ENCODE measurements around the gene ZNF697. TPM values are rescaled to one million over a fixed set of nuclear protein-coding genes. Genes with fewer than 3 reads are reported as not detected.
"Not testable (repeated sequence)": the region's sequence is repeated elsewhere in the genome, so short reads cannot be mapped to it uniquely, and the experiment has no call there.

ZNF697 gene
- polyA plus RNA-seq, 1 donor = 11.6 TPM

GRCh38 chr1:119603241-119603640 lies 44.8 kb downstream of the ZNF697 start:
- DNase-seq (ENCODE audit: low read depth) = not testable (repeated sequence)

- DNase-seq (ENCODE audit: low read depth) = not testable (repeated sequence)
These were observed 45.3 kb downstream of the ZNF697 start for GRCh38 chr1:119602789-119603188.

GRCh38 chr1:119602169-119602568 lies 45.9 kb downstream of the ZNF697 start:
- no peak for DNase-seq (ENCODE audit: low read depth)

GRCh38 chr1:119600976-119601375 lies 47.1 kb downstream of the ZNF697 start:
- no peak for DNase-seq (ENCODE audit: low read depth)

GRCh38 chr1:119600561-119600960 lies 47.5 kb downstream of the ZNF697 start:
- DNase-seq (ENCODE audit: low read depth) = no peak

GRCh38 chr1:119595606-119596005 lies 52.5 kb downstream of the ZNF697 start:
- no peak for DNase-seq (ENCODE audit: low read depth)

- DNase-seq (ENCODE audit: low read depth) = no peak
These were observed 52.9 kb downstream of the ZNF697 start for GRCh38 chr1:119595168-119595567.

GRCh38 chr1:119594376-119594775 lies 53.7 kb downstream of the ZNF697 start:
- no peak for DNase-seq (ENCODE audit: low read depth)

GRCh38 chr1:119593805-119594204 lies 54.3 kb downstream of the ZNF697 start:
- DNase-seq (ENCODE audit: low read depth) = no peak

- no peak for DNase-seq (ENCODE audit: low read depth)
These were observed 57.7 kb downstream of the ZNF697 start for GRCh38 chr1:119590393-119590792.

GRCh38 chr1:119588621-119589020 lies 59.4 kb downstream of the ZNF697 start:
- no peak for DNase-seq (ENCODE audit: low read depth)

- DNase-seq (ENCODE audit: low read depth) = no peak
These were observed 60.7 kb downstream of the ZNF697 start for GRCh38 chr1:119587341-119587740.

GRCh38 chr1:119585801-119586200 lies 62.3 kb downstream of the ZNF697 start:
- not testable (repeated sequence) for DNase-seq (ENCODE audit: low read depth)

GRCh38 chr1:119582801-119583200 lies 65.3 kb downstream of the ZNF697 start:
- DNase-seq (ENCODE audit: low read depth) = no peak

- DNase-seq (ENCODE audit: low read depth) = not testable (repeated sequence)
These were observed 67.0 kb downstream of the ZNF697 start for GRCh38 chr1:119581076-119581475.

GRCh38 chr1:119573886-119574285 lies 74.2 kb downstream of the ZNF697 start:
- DNase-seq (ENCODE audit: low read depth) = no peak

- DNase-seq (ENCODE audit: low read depth) = not testable (repeated sequence)
These were observed 78.0 kb downstream of the ZNF697 start for GRCh38 chr1:119569930-119570622.

Other genes with a start within 250 kb of the ZNF697 start
- gene HSD3B2, start 233.1 kb downstream of the ZNF697 start, polyA plus RNA-seq (ENCODE audit: insufficient read length) = not detected
- gene HSD3B1, start 141.1 kb downstream of the ZNF697 start, polyA plus RNA-seq (ENCODE audit: insufficient read length) = 0.09 TPM
- 52.2 TPM for gene PHGDH, start 63.7 kb upstream of the ZNF697 start, polyA plus RNA-seq (ENCODE audit: insufficient read length)
- not detected for gene HMGCS2, start 120.6 kb upstream of the ZNF697 start, polyA plus RNA-seq (ENCODE audit: insufficient read length)
- not detected for gene REG4, start 163.2 kb upstream of the ZNF697 start, polyA plus RNA-seq (ENCODE audit: insufficient read length)
- gene ADAM30, start 248.2 kb upstream of the ZNF697 start, polyA plus RNA-seq (ENCODE audit: insufficient read length) = not detected